ENCODE measurements around the gene SEC63.

- no peak for TF ChIP-seq POLR2A (IDR thresholded peaks at IDR 0.05; ENCODE audit: low read depth, low read length)
- TF ChIP-seq, protein P1, sequence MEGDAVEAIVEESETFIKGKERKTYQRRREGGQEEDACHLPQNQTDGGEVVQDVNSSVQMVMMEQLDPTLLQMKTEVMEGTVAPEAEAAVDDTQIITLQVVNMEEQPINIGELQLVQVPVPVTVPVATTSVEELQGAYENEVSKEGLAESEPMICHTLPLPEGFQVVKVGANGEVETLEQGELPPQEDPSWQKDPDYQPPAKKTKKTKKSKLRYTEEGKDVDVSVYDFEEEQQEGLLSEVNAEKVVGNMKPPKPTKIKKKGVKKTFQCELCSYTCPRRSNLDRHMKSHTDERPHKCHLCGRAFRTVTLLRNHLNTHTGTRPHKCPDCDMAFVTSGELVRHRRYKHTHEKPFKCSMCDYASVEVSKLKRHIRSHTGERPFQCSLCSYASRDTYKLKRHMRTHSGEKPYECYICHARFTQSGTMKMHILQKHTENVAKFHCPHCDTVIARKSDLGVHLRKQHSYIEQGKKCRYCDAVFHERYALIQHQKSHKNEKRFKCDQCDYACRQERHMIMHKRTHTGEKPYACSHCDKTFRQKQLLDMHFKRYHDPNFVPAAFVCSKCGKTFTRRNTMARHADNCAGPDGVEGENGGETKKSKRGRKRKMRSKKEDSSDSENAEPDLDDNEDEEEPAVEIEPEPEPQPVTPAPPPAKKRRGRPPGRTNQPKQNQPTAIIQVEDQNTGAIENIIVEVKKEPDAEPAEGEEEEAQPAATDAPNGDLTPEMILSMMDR (conservative IDR thresholded peaks at IDR 0.05; ENCODE audit: low read depth, low read length) = no peak
- no peak for TF ChIP-seq CHD1 (IDR thresholded peaks at IDR 0.05; ENCODE audit: low read depth, low read length)
- TF ChIP-seq CEBPB (IDR thresholded peaks at IDR 0.05; ENCODE audit: low read depth, low read length) = no peak
- no peak for TF ChIP-seq NFE2L2 (IDR thresholded peaks at IDR 0.05; ENCODE audit: low read depth, low read length)
- TF ChIP-seq SMC3 (IDR thresholded peaks at IDR 0.05; ENCODE audit: low read depth, low read length) = no peak
- no peak for TF ChIP-seq RCOR1 (IDR thresholded peaks at IDR 0.05; ENCODE audit: insufficient replicate concordance, low read length)
- no peak for TF ChIP-seq MXI1 (IDR thresholded peaks at IDR 0.05; ENCODE audit: borderline replicate concordance, low read depth, low read length)
Measured at GRCh38 chr6:107931894-107932293, 26.1 kb downstream of the SEC63 start.
